ENCODE data around the gene NRDC. TPM values are rescaled to one million over a fixed set of nuclear protein-coding genes. Genes with fewer than 3 reads are reported as not detected.

Gene NRDC
- total RNA-seq, 4 donors from 2014 or later = 66.3 to 106 (median 92.7) TPM

GRCh38 chr1:51756290-51756689 lies 122.2 kb downstream of the NRDC start:
- 83 to 91% methylated on average over 2 of the region's 2 CpGs for WGBS, 2 donors
- Histone ChIP-seq H3K27ac (no peak overlapping the region), H3K36me3 (peaks cover 0 to 41% (median 0%) of the 10 kb centered on the region in 3 donors), H3K4me1 (peaks cover 0 to 5% (median 2%) of the 10 kb centered on the region in 4 donors), H3K4me3 (no peak overlapping the region), H3K27me3 (no peaks in the 10 kb centered on the region), H3K9me3 (no peaks in the 10 kb centered on the region)
- no peak for TF ChIP-seq CTCF (IDR thresholded peaks at IDR 0.05)
- no peak for TF ChIP-seq EP300 (IDR thresholded peaks at IDR 0.05)
- TF ChIP-seq POLR2A (IDR thresholded peaks at IDR 0.05) = no peak
- DNase-seq (ENCODE audit: low spot score in 2 of 2) = no peak

- TF ChIP-seq EP300 (IDR thresholded peaks at IDR 0.05) (no peak), POLR2A (IDR thresholded peaks at IDR 0.05) (no peak), CTCF (IDR thresholded peaks at IDR 0.05) (no peak)
- peaks cover 0 to 42% (median 0%) of the 10 kb centered on the region in 3 donors for H3K36me3 ChIP-seq
- peaks cover 0 to 5% (median 2%) of the 10 kb centered on the region in 4 donors for H3K4me1 ChIP-seq
- no peaks in the 10 kb centered on the region for H3K27me3 ChIP-seq
- WGBS, 2 donors = 96 to 98% methylated on average over 7 of the region's 7 CpGs
- H3K4me3 ChIP-seq = no peak overlapping the region
- H3K9me3 ChIP-seq = no peaks in the 10 kb centered on the region
- no peak overlapping the region for H3K27ac ChIP-seq
- DNase-seq (ENCODE audit: low spot score in 2 of 2) = no peak
Measured at GRCh38 chr1:51755437-51755836, 123.1 kb downstream of the NRDC start.

GRCh38 chr1:51754666-51755065 lies 123.9 kb downstream of the NRDC start:
- H3K4me1 ChIP-seq = peaks cover 0 to 5% (median 2%) of the 10 kb centered on the region in 4 donors
- peaks cover 0 to 42% (median 0%) of the 10 kb centered on the region in 3 donors for H3K36me3 ChIP-seq
- WGBS, 2 donors = 98 to 100% methylated on average over 3 of the region's 3 CpGs
- H3K4me3 ChIP-seq = no peak overlapping the region
- H3K9me3 ChIP-seq = no peaks in the 10 kb centered on the region
- DNase-seq (ENCODE audit: low spot score in 2 of 2) = no peak
- TF ChIP-seq POLR2A (IDR thresholded peaks at IDR 0.05) = no peak
- TF ChIP-seq CTCF (IDR thresholded peaks at IDR 0.05) = no peak
- TF ChIP-seq EP300 (IDR thresholded peaks at IDR 0.05) = no peak
- H3K27ac ChIP-seq = no peak overlapping the region
- H3K27me3 ChIP-seq = no peaks in the 10 kb centered on the region

- Histone ChIP-seq H3K27me3 (no peaks in the 10 kb centered on the region), H3K27ac (no peak overlapping the region), H3K4me3 (no peak overlapping the region), H3K9me3 (no peaks in the 10 kb centered on the region), H3K36me3 (peaks cover 0 to 49% (median 0%) of the 10 kb centered on the region in 3 donors), H3K4me1 (peaks cover 0 to 5% (median 2%) of the 10 kb centered on the region in 4 donors)
- no peak for TF ChIP-seq EP300 (IDR thresholded peaks at IDR 0.05)
- no peak for TF ChIP-seq POLR2A (IDR thresholded peaks at IDR 0.05)
- no peak for TF ChIP-seq CTCF (IDR thresholded peaks at IDR 0.05)
- no peak for DNase-seq (ENCODE audit: low spot score in 2 of 2)
Measured at GRCh38 chr1:51753969-51754368, 124.6 kb downstream of the NRDC start.

- Histone ChIP-seq H3K27ac (no peak overlapping the region), H3K4me1 (peaks cover 0 to 5% (median 2%) of the 10 kb centered on the region in 4 donors), H3K9me3 (no peaks in the 10 kb centered on the region), H3K4me3 (no peak overlapping the region), H3K27me3 (no peaks in the 10 kb centered on the region), H3K36me3 (peaks cover 0 to 58% (median 0%) of the 10 kb centered on the region in 3 donors)
- 93 to 95% methylated on average over 11 of the region's 11 CpGs for WGBS, 2 donors
- TF ChIP-seq EP300 (IDR thresholded peaks at IDR 0.05) = no peak
- no peak for TF ChIP-seq CTCF (IDR thresholded peaks at IDR 0.05)
- no peak for TF ChIP-seq POLR2A (IDR thresholded peaks at IDR 0.05)
- no peak for DNase-seq (ENCODE audit: low spot score in 2 of 2)
Measured at GRCh38 chr1:51752073-51752948, 126.2 kb downstream of the NRDC start.

Measured in tibial nerve (tissue), 4 donors.